GM10266 (cell line): ENCODE measurements around the gene MGAT4B.

ENCODE experiments used
- DNase-seq: peaks from one replicate; pipeline ENCODE4 v3.0.0; 2012; ENCODE audit errors: extremely low spot score
- CTCF ChIP-seq: IDR thresholded peaks from 2 replicates; pipeline ENCODE4 v1.5.1; 2012; ENCODE audit warnings: mild to moderate bottlenecking, low read depth; ENCODE audit not compliant: control insufficient read depth, insufficient read depth; ENCODE audit errors: missing control alignments

The MGAT4B gene

GRCh38 chr5:179762079-179762780, 44.4 kb downstream of the MGAT4B start:
- TF ChIP-seq CTCF: no peak
- DNase-seq: no peak

GRCh38 chr5:179759581-179760551, 46.8 kb downstream of the MGAT4B start:
- peak; percentile 54 for DNase-seq
- TF ChIP-seq CTCF: no peak

- no peak for TF ChIP-seq CTCF
- DNase-seq: no peak
Observed at GRCh38 chr5:179758955-179759354, 47.7 kb downstream of the MGAT4B start.

GRCh38 chr5:179755022-179755421, 51.6 kb downstream of the MGAT4B start:
- no peak for DNase-seq
- TF ChIP-seq CTCF: no peak

- no peak for DNase-seq
- TF ChIP-seq CTCF: no peak
Observed at GRCh38 chr5:179753971-179754370, 52.7 kb downstream of the MGAT4B start.

- no peak for TF ChIP-seq CTCF
Observed at GRCh38 chr5:179749857-179750508, 56.7 kb downstream of the MGAT4B start.

GRCh38 chr5:179747811-179748210, 58.9 kb downstream of the MGAT4B start:
- TF ChIP-seq CTCF: no peak

More at GRCh38 chr5:179749857-179750508, 56.7 kb downstream of the MGAT4B start:
- no peak for DNase-seq

More at GRCh38 chr5:179747811-179748210, 58.9 kb downstream of the MGAT4B start:
- no peak for DNase-seq
